NCI-H446 (cell line): ENCODE measurements around the gene PCYT2.
"Not testable (repeated sequence)": the region's sequence is repeated elsewhere in the genome, so short reads cannot be mapped to it uniquely, and the experiment has no call there.

ENCODE experiments used
- DNase-seq, 2 experiments: peaks; one replicate each; lab custom pipeline; 2025; lab: John Stamatoyannopoulos, UW

Gene PCYT2

DNA sequence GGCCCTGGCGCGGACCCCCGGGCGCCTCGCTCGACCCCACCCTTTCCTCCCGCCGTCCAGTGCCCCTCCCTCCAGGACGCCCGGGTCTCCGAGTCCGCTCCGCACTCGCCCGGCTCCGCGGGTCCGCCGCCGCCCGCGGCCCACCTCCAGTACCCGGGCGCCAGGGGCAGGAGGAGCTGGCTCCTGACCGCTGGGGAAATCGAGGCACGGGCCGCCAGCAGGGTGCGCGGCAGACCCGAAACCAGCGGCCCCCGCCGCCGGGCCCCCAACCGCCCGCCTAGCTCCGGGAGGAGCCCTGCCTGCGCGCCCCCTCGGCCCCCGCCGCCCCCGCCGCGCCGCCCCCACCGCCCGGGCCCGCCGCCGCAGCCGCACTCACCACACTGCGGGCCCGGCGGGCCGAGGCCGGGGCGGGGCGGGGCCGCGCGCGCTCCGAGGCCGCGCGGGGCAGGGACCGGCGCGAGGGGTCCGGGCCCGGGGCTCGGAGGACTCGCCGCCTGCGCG is 16.0 kb upstream of the PCYT2 start:
- no peak for DNase-seq

DNA sequence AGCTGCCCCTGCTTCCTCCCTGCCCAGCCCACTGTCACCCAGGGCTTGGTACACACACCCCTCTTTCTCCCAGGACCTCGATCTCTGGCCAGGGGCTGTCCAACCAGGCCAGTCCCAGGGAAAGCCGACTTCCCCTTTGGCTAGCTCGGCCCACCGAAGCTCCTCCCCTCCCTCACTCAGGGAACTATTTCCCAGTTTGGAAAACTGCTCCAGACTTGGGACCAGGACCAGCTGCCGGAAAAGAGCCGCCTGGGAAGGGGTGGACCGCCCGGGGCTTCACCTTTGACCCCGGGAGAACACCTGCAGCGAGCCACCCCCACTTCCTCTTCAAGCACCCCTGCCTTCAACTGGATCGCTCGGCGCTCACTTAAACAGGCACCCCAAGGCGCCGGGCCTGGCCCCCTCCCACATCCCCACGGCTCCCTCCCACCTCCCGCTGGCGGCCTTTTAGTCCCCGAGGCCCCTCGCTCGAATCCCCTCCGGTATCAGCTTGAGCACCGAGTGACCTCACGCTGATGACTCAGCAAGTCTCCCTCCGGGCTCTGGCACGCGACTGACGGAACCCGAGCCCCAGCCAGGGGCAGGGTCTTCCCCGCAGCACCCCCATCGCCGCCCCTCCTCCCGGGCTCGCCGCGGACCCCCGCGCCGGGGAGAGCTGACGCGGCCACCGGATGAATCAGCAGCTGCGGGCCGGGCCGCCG is 15.4 kb upstream of the PCYT2 start:
- peak in 1 of 2 experiments; percentile 47 for DNase-seq

DNA sequence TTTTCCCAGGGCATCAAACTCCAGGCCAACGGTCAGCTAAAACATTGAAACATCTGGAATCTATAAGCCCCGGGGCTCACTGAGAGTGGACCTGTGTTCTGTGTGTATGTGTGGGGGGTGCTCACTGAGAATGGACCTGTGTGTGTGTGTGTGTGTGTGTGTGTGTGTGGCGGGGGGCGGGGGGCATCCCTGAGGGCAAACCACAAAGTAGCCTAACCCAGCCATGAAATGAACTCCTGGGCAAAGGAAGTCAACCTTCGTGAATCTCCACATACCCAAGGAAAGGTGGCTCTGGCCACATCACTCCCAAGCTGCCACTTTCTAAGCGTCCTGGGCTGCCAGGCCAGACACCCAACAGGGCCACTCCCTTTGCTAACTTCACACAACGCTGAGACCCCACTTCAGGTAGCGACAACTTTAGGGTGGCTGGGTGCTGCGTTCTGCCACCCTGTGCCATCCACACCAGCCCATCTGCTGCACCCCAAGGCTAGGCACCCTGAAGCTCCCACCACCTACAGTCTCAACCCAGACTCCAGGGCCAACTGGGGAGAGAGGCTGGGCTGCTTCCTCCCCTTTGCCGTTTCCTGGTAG is 14.8 kb upstream of the PCYT2 start:
- no peak for DNase-seq

DNA sequence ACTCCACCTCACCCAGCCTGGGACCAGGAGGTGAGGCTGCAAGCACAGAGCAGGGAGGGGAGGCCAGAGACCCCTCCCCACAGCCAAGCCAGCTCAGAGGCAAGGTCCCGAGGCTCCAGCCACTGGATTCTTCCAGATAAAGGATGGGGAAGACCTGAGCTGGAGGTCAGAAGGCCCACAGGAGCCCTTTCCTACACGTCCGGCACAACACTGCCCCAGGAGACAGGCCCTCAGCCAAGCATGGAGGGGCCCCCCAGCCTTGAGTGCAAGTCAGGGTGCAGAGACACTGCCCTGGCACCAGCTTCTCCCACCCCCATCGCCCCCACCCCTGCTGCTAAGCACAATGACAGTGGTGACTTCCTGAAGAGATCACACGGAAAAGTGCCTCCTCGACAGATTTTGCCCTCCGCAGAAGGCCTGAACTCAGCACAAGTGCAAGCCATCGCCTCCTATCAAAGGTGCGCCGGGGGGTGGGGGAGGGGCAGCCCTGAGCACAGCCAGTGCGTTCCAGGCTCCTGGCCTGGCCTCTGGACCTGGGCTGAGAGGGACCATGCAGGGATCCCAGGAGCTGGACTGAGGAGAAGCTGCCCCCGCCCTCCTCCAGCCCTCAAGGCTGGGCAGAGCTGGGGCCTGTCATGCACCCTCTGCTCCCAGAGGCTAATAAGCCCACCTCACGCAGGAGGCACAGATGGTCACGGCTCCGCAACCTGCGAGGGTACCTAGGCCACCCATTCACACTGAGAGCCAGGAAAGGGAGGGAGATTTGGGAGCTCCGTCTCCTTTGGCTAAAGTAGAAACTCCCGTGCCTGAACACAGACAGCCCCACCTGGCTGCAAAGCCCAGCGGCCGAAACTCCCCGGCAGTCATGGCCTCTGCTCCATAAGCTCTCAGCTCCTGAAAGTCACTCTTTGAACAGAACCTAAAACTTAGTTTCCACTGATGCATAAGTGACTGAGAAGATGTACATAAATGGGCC is 13.6 kb upstream of the PCYT2 start:
- no peak for DNase-seq

DNA sequence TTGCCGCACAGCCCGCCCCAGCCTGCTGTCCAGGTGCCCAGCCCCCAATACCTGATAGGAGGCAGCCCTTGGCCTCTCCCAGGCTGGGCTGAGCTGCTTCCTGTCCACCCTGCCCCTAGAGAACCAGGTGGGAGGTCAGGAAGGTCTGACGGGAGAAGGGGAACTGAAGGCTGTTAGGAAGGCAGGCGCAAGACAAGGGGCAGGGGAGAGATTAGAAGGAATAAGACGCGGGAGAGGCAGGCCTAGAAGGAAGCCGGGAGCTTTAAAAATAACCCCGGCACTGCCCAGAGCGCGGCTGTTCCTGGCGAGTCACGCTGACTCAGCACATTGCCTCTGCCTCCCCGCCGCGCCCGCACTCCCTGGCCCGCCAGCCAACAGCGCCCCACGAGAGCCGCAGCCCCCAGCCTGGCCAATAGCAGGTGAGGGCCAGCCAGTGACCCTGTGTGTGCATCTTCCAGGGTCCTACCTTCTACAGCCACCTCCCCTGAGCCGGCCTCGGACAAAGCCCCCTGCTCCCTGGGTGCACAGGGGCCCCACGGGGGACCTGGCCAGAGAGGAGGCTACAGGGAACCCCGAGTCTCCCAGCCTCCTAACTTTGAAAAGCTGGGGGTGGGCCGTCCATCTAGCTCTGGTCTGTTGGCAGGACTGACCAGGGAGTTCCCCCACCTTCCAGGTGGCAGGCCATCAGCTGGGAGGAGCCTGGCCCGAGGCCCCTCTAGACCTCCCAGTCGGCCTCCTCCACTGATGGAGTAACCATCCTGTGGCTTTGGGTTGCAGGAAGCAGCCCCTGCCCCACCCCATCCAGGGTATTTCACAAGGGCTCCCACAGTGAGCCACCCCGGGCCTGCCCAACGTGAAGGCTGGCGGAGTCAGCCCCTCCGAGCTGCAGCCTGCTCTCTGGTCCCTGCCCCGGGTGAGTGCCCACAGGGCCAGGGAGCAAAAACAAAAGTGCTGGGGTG is 12.4 kb upstream of the PCYT2 start:
- DNase-seq: no peak

DNA sequence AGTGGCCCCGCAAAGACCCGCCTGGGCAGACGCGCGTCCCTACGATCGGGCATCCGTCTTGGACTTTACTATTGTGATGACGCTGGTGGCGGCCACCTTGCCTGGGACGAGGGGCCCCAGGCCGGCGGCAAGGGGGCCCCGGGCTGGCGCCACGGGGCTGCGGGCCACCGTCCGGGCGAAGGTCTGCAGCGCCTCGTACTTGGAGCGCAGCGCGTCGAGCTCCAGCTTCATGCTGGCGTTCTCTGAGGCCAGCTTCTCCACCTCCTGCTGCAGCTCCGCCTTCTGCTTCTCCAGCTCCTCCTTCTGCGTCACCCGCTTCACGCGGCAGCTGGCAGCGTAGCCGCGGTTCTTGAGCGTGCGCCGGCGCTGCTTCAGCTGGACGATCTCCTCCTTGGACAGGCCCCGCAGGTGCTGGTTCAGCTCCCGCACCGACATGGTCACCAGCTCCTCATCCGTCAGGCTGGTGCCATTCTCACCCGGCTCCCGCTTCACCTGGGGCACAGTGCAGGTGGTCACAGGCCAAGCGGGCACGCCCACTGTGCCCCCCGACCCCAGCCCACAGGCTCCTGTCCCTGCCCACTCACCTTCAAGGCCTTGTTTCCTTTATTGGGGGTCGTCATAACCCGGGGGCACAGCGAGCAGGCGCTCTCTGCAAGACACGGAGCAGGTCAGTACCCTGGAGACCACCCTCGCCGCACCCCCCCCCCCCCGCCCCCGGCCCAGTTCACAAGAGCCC is 11.5 kb upstream of the PCYT2 start:
- no peak for DNase-seq

DNA sequence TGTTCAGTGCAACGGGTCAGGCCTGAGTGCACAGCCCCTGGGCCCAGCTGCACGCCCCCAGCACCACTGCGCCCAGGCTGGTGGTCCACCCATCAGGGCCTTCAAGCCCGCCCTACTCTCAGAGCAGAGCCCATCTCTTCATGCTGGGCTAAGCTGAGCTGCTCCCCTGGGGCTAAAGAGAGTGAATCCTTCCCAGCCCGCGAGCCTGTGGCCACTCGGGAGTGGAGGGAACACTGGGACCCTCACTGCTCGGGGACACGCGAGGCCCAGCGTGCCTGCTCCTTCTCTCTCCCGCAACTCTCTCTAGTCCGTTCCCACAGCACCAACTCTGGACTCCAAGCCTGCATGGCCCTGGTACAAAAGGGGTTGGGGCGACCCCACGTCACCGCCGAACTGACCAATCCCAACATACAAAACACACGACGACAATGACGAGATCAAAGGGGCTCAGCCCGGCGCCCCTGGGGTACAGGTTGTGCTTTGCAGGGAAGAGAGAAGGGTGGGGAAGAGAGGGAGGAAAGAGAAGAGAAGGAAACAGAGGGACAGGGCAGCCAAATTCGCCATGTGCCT is 10.9 kb upstream of the PCYT2 start:
- DNase-seq: no peak

DNA sequence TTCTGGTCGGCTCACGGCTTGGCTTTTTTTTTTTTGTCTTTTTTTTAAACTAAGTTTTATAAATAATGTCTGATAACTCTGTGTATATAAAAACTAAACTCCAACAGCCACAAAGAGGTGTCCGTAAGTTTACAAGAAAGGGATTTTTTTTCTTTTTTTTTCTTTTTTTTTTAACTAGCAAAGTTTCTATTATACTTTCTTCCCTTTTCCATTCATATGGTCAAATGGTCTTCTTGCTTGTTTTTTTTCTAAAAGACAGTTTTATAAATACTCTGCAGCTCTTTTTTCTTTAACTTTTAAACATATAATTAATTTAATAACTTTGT is 10.3 kb upstream of the PCYT2 start:
- DNase-seq: no peak

DNA sequence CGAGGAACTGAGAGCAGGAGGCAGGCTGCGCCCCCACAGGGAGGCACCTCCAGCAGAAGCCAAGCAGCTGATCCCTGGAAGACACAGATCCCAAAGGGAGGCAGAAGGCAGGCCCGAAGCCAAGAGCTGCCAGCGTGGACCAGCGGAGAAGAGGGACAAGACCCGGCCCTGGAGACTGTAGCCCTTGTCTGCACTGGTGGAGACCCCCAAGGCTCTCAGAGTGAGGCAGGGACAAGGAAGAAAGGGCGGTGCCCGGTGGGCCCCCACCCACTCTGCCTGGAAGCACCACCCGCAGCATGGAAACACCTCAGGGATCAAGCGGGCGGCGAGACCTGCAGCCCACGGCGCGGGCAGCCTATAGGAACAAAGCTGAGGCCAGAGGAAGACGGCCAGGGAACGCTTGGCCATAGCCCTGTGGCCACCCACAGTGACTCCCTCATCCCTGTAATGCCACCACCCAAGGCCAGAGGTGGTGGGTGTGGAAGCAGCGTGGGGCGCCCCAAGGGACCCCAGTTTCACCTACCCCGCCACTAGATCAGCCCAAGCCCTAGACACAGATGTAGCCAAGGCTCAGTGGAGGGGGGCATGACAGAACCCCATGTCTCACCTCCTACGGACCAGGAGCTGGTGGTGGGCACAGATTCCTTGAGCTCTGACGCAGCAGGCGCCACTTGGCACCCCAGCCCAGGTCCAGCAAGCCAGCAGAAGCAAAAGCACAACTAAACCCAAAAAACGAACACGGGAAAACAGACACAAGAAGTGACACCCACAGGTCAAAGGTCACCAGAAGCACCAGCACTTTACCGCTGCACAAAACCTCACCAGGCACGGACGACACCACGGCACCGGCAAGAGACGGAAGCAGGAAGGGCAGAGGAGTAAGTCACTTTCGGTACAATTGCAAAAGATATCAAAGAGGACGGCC is 9.7 kb upstream of the PCYT2 start:
- no peak for DNase-seq

DNA sequence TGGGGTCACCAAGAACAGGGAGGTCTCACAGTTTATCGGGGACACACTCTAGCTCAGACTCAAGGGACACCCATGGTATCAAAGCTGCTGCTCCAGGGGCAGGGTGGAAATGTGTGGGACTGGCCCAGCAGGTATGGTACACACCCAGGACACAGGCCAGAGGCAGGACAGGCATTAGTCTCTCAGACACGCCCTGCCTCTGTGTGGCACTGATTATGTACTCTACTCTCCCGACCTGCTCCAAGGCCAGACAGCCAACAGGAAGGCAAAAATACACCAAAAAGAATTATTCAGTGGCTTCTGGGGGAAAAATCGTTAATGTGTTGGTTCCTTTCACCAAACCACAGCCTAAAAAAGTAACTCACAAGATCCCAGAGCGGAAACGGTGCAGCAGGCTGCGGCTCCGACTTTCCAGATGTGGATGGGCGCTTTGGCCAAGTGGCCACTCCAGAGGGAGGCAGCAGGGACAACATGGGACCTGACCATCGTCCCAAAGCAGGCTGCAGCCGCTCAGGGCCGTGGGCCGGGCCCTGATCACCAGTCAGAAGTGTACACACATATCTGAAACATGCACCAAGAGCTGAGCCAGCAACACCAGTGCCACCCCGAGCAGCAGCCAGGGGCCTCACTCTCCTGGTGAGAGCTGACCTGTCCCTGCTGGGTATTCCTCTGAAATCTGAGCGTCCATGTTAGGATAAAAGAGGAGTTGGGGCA is 7.8 kb upstream of the PCYT2 start:
- DNase-seq: no peak

DNA sequence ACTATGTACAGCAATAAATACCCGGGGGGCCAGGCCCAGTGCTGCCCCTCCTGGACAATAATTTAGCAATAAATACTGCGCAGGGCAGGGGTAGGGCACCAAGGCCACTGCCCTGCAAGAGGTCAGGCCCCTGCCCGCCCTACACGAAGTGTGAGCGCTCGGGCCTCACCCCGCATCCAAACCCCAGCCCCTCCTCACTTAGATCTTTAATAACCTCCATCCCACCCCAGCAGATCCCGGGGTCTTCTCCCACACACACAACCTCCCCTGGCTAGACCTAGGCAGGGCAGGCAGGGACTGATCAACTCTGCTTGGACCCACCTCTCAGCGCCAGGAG is 7.1 kb upstream of the PCYT2 start:
- not testable (repeated sequence) for DNase-seq

DNA sequence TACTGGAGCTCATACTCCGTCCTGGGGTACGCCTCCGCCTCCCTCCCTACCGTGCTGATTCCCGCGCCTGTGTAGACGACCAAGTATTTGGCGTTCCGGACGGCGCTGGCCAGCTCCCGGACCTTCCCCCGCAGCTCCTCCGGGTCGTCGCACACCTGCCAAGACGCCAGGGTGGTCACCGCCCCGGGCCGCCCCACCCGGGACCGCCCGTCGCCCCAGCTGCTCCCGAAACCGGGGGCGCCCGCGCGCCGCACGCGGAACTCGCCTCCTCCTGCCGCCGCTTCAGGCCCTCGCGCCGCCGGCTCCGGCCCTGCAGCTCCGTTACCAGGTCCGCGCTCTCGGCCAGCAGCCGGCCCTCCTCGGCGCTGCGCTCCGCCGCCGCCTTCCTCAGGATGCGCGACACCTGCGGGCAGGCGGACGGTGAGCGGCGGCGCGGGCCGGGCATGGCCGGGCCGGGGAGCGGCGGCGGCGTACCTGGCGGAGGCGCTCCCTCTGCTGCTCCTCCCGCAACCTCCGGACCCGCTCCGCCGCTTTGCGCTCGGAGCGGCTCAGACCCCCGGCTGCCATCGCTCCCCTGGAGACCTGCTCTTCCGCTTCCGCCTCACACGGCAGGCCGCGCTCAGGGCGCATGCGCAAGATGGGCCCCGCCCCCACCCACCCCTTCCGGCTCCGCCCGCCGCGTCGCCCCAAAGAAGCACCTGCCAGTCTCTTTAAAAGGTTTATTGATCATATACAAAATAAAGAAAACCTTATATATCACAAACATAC is 6.5 kb upstream of the PCYT2 start, which contains the start of gene SIRT7:
Gene SIRT7, minus strand, starts transcription at position 612 of the 768 bp plus-strand sequence. Its CDS starts 45 bp downstream, at position 567.
- DNase-seq: peak; percentile 55 to 90

DNA sequence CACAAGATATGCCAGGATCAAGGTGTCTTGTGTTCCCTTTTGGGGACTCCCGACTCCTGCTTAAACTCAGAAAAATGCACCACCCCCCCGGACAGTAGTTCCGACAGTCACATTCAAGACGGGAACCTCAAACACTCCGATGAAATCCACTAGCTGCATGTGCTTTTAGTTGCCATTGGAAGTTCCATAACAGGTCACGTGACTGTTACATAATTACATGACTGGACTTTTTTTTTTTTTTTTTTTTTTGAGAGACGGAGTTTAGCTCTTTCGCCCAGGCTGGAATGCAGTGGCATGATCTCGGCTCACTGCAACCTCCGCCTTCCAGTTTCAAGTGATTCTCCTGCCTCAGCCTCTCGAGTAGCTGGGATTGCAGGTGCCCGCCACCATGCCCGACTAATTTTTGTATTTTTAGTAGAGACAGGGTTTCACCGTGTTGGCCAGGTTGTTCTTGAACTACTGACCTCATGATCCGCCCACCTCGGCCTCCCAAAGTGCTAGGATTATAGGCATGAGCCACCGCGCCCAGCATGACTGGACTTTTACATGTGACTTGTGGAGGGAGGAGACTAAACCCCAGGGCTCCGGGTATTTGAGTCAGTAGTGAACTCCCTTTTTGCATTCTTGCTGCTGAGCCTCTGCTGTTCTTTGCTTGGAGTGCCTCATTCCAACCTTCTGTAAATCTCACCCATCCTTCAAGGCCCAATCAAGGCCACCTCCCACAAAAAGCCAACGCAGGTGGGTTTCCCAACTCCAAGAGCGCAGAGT is 5.2 kb upstream of the PCYT2 start:
- no peak for DNase-seq

DNA sequence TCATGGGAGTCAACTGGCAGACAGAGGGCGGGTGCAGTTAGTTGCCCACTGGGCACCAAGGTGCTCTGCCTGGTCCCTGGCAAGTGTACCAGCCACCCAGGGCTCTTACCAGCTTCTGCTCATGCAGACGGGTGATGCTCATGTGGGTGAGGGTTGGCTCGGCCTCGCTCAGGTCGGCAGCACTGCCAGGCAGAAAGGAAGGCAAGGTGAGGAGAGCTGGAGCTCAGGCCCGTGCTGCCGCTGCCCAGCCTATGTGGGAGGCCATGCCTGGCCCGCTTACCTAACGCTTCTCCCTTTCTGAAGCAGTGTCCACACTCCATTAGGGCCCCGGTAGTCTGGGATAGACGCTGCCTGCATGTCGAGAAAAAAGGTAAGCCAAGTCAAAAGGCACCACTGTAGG is 4.1 kb upstream of the PCYT2 start:
- no peak for DNase-seq

DNA sequence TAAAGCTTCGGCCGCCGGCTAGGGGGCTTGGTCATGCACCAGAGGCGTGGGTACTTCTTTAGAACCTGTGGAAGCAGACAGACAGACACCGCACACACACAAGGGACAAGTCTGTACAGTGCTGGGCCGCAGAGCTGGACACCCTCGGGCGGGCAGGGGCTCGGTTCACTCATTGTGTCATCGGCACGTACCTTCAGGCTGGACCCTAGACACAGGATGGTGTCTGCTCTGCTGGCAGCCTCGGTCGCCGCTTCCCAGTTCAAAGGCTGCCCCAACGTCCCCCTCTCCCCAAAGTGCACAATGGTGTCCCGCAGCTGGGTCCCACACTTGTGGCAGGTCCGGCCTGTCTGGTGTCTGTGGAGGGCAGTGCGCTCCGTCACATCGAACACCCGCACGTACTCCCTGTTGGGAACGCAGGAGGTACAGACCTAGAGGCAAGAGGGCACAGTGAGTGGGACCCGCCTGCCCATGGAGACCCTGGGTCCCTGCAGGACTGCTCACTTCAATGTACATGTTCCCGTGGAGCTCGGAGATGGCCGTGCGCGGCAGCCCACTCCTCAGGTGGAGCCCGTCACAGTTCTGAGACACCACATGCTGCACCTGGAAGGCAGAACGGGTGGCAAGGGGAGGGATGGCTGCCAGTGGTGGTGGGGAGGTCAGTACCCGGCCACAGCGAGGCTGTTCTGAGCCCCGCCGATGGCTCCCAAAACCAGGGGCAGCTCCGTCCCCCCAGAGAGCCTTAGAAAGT is 3.1 kb upstream of the PCYT2 start:
- DNase-seq: no peak

DNA sequence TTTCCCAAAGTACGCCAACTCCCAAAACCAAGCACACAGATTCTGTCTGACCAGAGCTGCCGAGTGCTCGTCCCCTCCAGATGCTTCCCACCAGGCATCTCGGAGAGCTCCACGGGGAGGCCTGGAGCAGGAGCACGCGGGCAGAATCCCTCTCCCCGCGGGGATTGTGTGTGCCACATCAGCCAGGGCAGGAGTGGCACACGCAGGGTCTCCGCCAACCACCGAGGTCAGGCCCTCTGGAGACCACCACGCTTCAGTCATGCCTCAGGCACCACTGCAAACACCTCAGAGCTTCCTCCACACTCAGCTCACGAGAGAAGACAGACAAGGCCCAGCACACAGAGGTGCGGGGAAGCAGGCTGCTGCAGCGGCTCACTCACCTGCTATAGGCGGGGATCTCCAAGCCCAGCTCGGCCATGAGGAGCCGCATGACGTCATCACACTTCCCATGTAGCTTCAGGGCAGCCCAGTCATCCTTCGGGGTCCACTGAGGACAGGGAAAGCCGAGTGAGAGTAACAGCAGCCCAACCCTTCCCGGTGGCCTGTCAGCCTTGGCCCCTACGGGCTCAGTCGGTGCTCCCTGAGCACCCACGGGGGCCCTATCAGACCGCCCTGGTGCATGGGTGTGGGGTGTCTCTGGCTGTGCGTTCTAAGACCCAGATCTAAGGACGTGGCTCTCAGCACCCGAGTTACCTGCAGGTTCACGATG is 2.3 kb upstream of the PCYT2 start:
- DNase-seq: no peak
